HL-60 (cell line): ENCODE results near the gene PTTG1IP.

Experiments
- POLR2AphosphoS5 ChIP-seq: IDR thresholded peaks from 2 replicates; pipeline ENCODE4 v1.6.1; 2012; ENCODE audit warnings: low read depth
- TF ChIP-seq, protein P1 (sequence below): IDR thresholded peaks from one replicate; pipeline ENCODE4 v1.5.1; 2011; ENCODE audit warnings: low read length, control low read depth, inconsistent platforms; ENCODE audit not compliant: insufficient read depth
- TF ChIP-seq, protein P2 (sequence below): IDR thresholded peaks from 2 replicates; pipeline ENCODE4 v1.6.1; 2012; ENCODE audit warnings: low read depth; ENCODE audit not compliant: insufficient replicate concordance

DNA sequence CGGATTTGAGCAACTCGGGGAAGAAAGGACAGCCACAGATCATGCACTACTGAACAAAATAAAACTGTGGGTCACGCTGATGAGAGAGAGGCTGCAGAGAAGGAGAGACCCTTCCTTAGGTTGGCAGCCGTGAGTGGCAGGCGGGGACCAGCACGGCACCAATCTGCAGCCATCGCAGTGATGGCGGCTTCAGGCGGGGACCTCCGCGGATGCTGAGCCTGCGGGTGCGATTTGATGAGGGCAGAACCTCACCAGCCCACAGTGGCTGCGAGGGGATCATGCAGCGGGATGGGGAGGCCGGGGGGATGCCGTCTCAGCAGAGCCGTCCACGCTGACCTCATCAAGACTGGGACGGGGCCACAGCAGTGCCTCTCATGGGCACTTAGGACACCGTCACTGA is 35.4 kb upstream of the PTTG1IP start:
- TF ChIP-seq, protein P1, sequence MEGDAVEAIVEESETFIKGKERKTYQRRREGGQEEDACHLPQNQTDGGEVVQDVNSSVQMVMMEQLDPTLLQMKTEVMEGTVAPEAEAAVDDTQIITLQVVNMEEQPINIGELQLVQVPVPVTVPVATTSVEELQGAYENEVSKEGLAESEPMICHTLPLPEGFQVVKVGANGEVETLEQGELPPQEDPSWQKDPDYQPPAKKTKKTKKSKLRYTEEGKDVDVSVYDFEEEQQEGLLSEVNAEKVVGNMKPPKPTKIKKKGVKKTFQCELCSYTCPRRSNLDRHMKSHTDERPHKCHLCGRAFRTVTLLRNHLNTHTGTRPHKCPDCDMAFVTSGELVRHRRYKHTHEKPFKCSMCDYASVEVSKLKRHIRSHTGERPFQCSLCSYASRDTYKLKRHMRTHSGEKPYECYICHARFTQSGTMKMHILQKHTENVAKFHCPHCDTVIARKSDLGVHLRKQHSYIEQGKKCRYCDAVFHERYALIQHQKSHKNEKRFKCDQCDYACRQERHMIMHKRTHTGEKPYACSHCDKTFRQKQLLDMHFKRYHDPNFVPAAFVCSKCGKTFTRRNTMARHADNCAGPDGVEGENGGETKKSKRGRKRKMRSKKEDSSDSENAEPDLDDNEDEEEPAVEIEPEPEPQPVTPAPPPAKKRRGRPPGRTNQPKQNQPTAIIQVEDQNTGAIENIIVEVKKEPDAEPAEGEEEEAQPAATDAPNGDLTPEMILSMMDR: no peak
- no peak for TF ChIP-seq POLR2AphosphoS5
- TF ChIP-seq, protein P2, sequence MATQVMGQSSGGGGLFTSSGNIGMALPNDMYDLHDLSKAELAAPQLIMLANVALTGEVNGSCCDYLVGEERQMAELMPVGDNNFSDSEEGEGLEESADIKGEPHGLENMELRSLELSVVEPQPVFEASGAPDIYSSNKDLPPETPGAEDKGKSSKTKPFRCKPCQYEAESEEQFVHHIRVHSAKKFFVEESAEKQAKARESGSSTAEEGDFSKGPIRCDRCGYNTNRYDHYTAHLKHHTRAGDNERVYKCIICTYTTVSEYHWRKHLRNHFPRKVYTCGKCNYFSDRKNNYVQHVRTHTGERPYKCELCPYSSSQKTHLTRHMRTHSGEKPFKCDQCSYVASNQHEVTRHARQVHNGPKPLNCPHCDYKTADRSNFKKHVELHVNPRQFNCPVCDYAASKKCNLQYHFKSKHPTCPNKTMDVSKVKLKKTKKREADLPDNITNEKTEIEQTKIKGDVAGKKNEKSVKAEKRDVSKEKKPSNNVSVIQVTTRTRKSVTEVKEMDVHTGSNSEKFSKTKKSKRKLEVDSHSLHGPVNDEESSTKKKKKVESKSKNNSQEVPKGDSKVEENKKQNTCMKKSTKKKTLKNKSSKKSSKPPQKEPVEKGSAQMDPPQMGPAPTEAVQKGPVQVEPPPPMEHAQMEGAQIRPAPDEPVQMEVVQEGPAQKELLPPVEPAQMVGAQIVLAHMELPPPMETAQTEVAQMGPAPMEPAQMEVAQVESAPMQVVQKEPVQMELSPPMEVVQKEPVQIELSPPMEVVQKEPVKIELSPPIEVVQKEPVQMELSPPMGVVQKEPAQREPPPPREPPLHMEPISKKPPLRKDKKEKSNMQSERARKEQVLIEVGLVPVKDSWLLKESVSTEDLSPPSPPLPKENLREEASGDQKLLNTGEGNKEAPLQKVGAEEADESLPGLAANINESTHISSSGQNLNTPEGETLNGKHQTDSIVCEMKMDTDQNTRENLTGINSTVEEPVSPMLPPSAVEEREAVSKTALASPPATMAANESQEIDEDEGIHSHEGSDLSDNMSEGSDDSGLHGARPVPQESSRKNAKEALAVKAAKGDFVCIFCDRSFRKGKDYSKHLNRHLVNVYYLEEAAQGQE: no peak
